AG09309 (cell line): ENCODE measurements around the gene MACROD1.

ENCODE experiments used
- DNase-seq: peaks from one replicate; pipeline ENCODE4 v3.0.0-alpha.2; 2010; ENCODE audit warnings: low read depth
- H3K4me3 ChIP-seq: 2 replicates; pipeline ENCODE4 v1.5.1; 2011; ENCODE audit warnings: mild to moderate bottlenecking, low read depth, low read length, moderate library complexity; ENCODE audit not compliant: control insufficient read depth
- CTCF ChIP-seq: IDR thresholded peaks from 2 replicates; pipeline ENCODE4 v1.5.1; 2011; ENCODE audit warnings: mild to moderate bottlenecking, low read depth, low read length, inconsistent platforms; ENCODE audit not compliant: insufficient read depth, control insufficient read depth; ENCODE audit errors: missing control alignments

MACROD1 gene

GRCh38 chr11:64208086-64208795 lies 42.3 kb upstream of the MACROD1 start:
- H3K4me3 ChIP-seq, result no peak overlapping the region
- no peak for DNase-seq
- TF ChIP-seq CTCF, result no peak

- DNase-seq, result no peak
- H3K4me3 ChIP-seq, result no peak overlapping the region
- no peak for TF ChIP-seq CTCF
Observed at GRCh38 chr11:64207256-64208085, 41.6 kb upstream of the MACROD1 start.

- no peak within 1 kb of the TSS for H3K4me3 ChIP-seq
- DNase-seq, result no peak
- TF ChIP-seq CTCF, result no peak
Observed at GRCh38 chr11:64206457-64207255, 40.7 kb upstream of the MACROD1 start, which contains the start of gene FERMT3. Gene FERMT3, plus strand, starts transcription at chr11:64206721. Its CDS starts 644 bp downstream, at chr11:64207365.

GRCh38 chr11:64204464-64204989 lies 38.6 kb upstream of the MACROD1 start:
- peak; percentile 83 for TF ChIP-seq CTCF
- peak; percentile 83 for DNase-seq
- no peak overlapping the region for H3K4me3 ChIP-seq

GRCh38 chr11:64204080-64204440 lies 38.1 kb upstream of the MACROD1 start:
- no peak for TF ChIP-seq CTCF
- H3K4me3 ChIP-seq, result no peak overlapping the region
- no peak for DNase-seq

- no peak overlapping the region for H3K4me3 ChIP-seq
- no peak for TF ChIP-seq CTCF
- DNase-seq, result no peak
Observed at GRCh38 chr11:64203421-64204079, 37.6 kb upstream of the MACROD1 start.
